ENCODE data around the gene HMX2.
A peak's percentile ranks its signal among the peaks of the same experiment; 100 is the strongest.
"Not testable (repeated sequence)": the region's sequence is repeated elsewhere in the genome, so short reads cannot be mapped to it uniquely, and the experiment has no call there.

HMX2 gene

GRCh38 chr10:123151737-123152135 is 3.8 kb downstream of the HMX2 start:
- no peak for DNase-seq (ENCODE audit: low read depth in 2 of 2)

- no peak for DNase-seq (ENCODE audit: low read depth in 2 of 2)
These were observed 5.7 kb downstream of the HMX2 start for GRCh38 chr10:123153486-123154091.

GRCh38 chr10:123154092-123154710 is 6.3 kb downstream of the HMX2 start, which contains the start of gene BUB3:
TSS of gene BUB3 (plus strand) at chr10:123154402. CDS start at chr10:123154918, 516 bp downstream.
- peak; percentile 80 to 92 for DNase-seq (ENCODE audit: low read depth in 2 of 2)

- DNase-seq (ENCODE audit: low read depth in 2 of 2): no peak
These were observed 7.0 kb downstream of the HMX2 start for GRCh38 chr10:123154711-123155505.

GRCh38 chr10:123156078-123156477 is 8.1 kb downstream of the HMX2 start:
- DNase-seq (ENCODE audit: low read depth in 2 of 2): no peak

- no peak for DNase-seq (ENCODE audit: low read depth in 2 of 2)
These were observed 9.3 kb downstream of the HMX2 start for GRCh38 chr10:123157210-123157609.

- no peak for DNase-seq (ENCODE audit: low read depth in 2 of 2)
These were observed 10.7 kb downstream of the HMX2 start for GRCh38 chr10:123158682-123159081.

- no peak for DNase-seq (ENCODE audit: low read depth in 2 of 2)
These were observed 12.5 kb downstream of the HMX2 start for GRCh38 chr10:123160311-123160980.

- no peak for DNase-seq (ENCODE audit: low read depth in 2 of 2)
These were observed 16.4 kb downstream of the HMX2 start for GRCh38 chr10:123164319-123164718.

GRCh38 chr10:123165445-123166072 is 17.6 kb downstream of the HMX2 start:
- DNase-seq (ENCODE audit: low read depth in 2 of 2): no peak

- DNase-seq (ENCODE audit: low read depth in 2 of 2): no peak
These were observed 18.7 kb downstream of the HMX2 start for GRCh38 chr10:123166618-123167017.

- no peak for DNase-seq (ENCODE audit: low read depth in 2 of 2)
These were observed 23.0 kb downstream of the HMX2 start for GRCh38 chr10:123170961-123171360.

- DNase-seq (ENCODE audit: low read depth in 2 of 2): not testable (repeated sequence)
These were observed 23.7 kb downstream of the HMX2 start for GRCh38 chr10:123171616-123172015.

- no peak for DNase-seq (ENCODE audit: low read depth in 2 of 2)
These were observed 27.8 kb downstream of the HMX2 start for GRCh38 chr10:123175389-123176387.

GRCh38 chr10:123178390-123178789 is 30.5 kb downstream of the HMX2 start:
- DNase-seq (ENCODE audit: low read depth in 2 of 2): not testable (repeated sequence)

GRCh38 chr10:123180101-123181090 is 32.5 kb downstream of the HMX2 start:
- no peak for DNase-seq (ENCODE audit: low read depth in 2 of 2)

- DNase-seq (ENCODE audit: low read depth in 2 of 2): no peak
These were observed 35.8 kb downstream of the HMX2 start for GRCh38 chr10:123183724-123184123.

- no peak for DNase-seq (ENCODE audit: low read depth in 2 of 2)
These were observed 39.8 kb downstream of the HMX2 start for GRCh38 chr10:123187781-123188180.

GRCh38 chr10:123191886-123192285 is 44.0 kb downstream of the HMX2 start:
- DNase-seq (ENCODE audit: low read depth in 2 of 2): no peak
